ENCODE data around the gene TRPM4.
"Not testable (repeated sequence)": the region's sequence is repeated elsewhere in the genome, so short reads cannot be mapped to it uniquely, and the experiment has no call there.

Gene TRPM4

GRCh38 chr19:49157445-49158224 lies at the start of gene TRPM4:
Gene TRPM4, plus strand, starts transcription at chr19:49157792. Its CDS starts 75 bp downstream, at chr19:49157867.
- in situ Hi-C loops (cut with MboI; ENCODE audit: low sequenced_read_pairs), result no loop called here

GRCh38 chr19:49109051-49109450 lies 48.5 kb upstream of the TRPM4 start:
- in situ Hi-C loops (cut with MboI; ENCODE audit: low sequenced_read_pairs), result no loop called here

DNA sequence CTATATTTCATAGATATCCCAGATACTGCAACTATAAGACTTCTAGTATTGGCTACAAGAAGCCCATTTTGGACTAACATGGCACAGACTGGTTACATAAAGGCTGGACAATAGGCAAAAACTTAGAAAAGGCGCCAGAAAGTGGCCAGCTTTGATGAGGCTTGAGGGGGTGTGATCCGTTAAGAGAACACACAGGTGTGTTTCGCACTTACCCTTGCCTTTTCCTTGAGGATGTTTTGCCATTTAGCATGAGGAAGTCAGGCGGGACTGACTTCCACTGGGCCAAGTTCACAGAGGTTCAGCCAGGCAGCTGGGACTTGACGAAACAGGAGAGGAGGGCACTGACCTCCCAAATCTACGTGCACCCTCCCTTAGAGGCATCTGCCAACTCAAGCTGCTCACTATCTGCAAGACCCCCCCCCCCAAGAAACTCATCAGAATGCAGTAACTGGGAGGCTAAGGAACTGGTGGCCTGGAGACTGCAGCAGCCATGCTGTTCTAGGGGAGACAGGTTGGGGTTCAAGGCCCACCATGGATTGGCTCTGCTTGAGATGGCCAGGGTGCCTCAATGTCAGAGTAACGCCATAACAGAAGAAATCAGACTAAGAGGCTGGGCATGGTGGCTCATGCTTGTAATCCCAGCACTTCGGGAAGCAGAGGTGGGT lies 47.9 kb upstream of the TRPM4 start:
- in situ Hi-C loops (cut with MboI; ENCODE audit: low sequenced_read_pairs), result no loop called here

- in situ Hi-C loops (cut with MboI; ENCODE audit: low sequenced_read_pairs), result no loop called here
Measured at GRCh38 chr19:49110567-49110966, 47.0 kb upstream of the TRPM4 start.

- in situ Hi-C loops (cut with MboI; ENCODE audit: low sequenced_read_pairs), result no loop called here
Measured at GRCh38 chr19:49111218-49111998, 46.2 kb upstream of the TRPM4 start.

- in situ Hi-C loops (cut with MboI; ENCODE audit: low sequenced_read_pairs), result no loop called here
Measured at GRCh38 chr19:49113762-49114629, 43.6 kb upstream of the TRPM4 start, which contains the start of gene LIN7B. Gene LIN7B, plus strand, starts transcription at chr19:49114370. Its CDS starts 35 bp downstream, at chr19:49114405.

- in situ Hi-C loops (cut with MboI; ENCODE audit: low sequenced_read_pairs), result no loop called here
Measured at GRCh38 chr19:49114630-49115363, 42.8 kb upstream of the TRPM4 start.

- in situ Hi-C loops (cut with MboI; ENCODE audit: low sequenced_read_pairs), result no loop called here
Measured at GRCh38 chr19:49116544-49116943, 41.0 kb upstream of the TRPM4 start.

DNA sequence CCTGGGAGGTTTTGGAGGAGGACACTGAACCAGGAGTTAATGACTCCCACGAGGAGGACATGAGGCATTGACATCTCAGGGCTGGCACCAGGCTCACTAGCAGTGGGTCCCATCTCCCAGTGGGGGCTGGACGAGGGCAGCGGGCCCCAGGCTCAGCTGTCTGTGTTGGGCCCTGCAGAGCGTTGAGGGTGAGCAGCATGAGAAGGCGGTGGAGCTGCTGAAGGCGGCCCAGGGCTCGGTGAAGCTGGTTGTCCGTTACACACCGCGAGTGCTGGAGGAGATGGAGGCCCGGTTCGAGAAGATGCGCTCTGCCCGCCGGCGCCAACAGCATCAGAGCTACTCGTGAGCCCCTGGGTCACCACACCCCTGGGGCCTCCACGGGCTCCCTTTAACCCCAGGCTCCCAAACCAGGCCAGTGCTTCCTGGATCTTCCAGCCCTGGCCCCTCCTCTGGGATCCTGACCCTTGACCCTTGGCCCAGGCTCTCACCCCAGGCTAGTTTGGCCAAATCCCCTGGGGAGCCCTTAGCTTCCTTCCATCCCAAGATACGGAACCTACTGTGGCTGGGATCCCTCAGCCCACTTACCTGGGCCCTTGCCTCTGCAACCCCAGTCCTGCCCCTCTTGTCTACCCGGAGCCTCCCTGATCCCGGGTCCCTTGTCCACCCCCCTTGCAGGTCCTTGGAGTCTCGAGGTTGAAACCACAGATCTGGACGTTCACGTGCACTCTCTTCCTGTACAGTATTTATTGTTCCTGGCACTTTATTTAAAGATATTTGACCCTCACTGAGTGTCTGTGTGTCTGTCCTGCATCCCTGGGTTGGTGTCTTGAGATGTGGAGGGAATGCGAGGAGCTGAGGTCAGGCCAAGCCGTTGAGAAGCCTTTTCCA lies 39.7 kb upstream of the TRPM4 start:
- in situ Hi-C loops (cut with MboI; ENCODE audit: low sequenced_read_pairs), result no loop called here

GRCh38 chr19:49118565-49119410 lies 38.8 kb upstream of the TRPM4 start, which contains the start of gene C19orf73:
Gene C19orf73, minus strand, starts transcription at chr19:49119143. Its CDS starts 121 bp downstream, at chr19:49119022.
- in situ Hi-C loops (cut with MboI; ENCODE audit: low sequenced_read_pairs), result no loop called here

DNA sequence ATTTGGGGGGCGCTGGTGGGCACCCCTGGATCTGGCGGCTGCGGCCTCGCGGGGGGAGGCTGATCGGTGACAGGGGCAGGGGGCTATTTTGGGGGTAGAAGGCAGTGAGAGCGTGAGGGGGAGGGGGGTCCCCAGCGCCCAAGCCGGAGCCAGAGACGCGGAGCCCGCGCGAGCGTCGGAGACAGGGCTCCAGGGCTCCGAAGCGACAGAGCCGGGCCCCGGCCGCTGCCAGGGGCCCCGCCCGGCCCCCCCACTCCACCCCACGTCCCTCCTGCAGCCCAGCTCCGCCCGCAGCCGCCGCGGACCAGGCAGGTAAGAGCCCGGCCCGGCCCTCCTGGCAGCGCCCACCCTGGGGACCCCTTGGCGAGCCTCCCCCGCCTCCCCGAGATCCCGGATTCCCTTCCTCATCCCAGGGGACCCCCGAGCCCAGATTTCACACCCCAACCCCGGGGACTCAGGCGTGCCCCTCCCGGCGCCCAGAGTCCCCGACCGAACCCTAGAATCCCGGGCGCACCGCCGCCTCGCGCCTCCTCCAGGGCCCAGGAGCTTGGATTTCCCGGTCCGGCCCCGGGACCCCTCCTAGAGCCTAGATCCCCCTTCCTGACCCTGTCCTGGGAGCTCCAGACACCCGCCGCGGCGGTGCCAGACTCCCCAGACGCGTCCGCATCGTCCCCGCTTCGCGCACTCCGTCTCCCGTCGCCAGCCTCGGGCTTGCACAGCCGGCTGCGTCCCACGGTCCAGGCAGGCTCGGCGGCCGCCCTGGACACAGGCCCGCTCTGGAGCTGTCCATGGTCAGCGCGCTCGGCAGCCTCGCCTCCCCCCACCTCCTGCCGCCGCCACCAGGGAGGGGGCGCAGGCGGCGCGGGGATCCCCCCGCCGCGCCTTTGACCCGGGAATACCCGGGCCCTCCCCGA lies 37.9 kb upstream of the TRPM4 start, which contains the start of gene PPFIA3:
TSS of gene PPFIA3 (plus strand) at position 134 of the 914 bp plus-strand sequence. CDS start 8,330 bp downstream, outside the sequence.
- in situ Hi-C loops (cut with MboI; ENCODE audit: low sequenced_read_pairs), result no loop called here

- in situ Hi-C loops (cut with MboI; ENCODE audit: low sequenced_read_pairs), result no loop called here
Measured at GRCh38 chr19:49120325-49120683, 37.3 kb upstream of the TRPM4 start.

- in situ Hi-C loops (cut with MboI; ENCODE audit: low sequenced_read_pairs), result no loop called here
Measured at GRCh38 chr19:49120868-49121267, 36.7 kb upstream of the TRPM4 start.

- in situ Hi-C loops (cut with MboI; ENCODE audit: low sequenced_read_pairs), result not testable (repeated sequence)
Measured at GRCh38 chr19:49121841-49122240, 35.8 kb upstream of the TRPM4 start.

DNA sequence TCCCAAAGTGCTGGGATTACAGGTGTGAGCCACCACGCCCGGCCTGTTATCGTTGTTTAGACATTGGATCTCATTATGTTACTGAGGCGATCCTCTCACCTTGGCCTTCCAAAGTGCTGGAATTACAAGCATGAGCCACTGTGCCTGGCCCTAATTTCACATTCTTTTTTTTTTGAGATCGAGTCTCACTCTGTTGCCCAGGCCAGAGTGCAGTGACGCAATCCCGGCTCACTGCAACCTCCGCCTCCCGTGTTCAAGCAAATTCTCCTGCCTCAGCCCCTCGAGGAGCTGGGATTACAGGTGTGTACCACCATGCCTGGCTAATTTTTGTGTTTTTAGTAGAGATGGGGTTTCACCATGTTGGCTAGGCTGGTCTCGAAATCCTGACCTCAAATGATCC lies 34.3 kb upstream of the TRPM4 start:
- in situ Hi-C loops (cut with MboI; ENCODE audit: low sequenced_read_pairs), result not testable (repeated sequence)

DNA sequence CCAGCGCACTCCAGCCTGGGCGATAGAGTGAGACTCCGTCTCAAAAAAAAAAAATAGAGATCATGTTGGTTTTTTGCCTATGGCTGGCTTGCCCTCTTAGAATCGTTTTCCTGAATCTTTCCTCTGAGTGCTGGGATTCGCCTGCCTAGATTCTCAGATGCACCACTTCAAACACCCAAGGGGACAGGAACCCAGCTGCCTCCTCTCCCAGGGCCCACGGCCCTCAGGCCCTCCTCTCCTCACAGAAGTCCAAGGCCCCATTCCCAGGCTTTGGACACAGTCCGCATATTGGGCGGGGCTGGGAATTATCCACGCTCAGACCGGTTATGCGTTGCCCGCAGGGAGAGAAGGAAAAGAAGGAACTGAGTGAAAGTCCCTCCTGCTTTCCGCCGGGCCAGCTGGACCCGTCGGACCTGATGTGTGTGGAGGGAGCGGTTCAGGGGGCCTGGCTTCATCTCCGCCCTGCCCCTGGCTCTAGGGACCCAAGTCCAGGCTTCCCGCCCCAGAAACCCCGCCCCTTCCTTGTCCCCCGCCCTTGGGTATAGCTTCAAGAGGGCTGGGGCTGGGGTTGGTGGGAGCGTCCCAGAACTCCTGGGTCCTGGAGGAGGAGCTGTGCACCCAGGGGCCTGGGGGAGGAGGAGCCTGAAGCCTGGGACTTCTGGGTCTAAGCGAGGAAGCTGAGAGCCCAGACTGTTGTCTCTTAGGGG lies 32.4 kb upstream of the TRPM4 start:
- in situ Hi-C loops (cut with MboI; ENCODE audit: low sequenced_read_pairs), result no loop called here

Measured in HL-60/S4 treated with retinoic acid at 250 ng/mL for 4 days and 3 days (cell line).